Right lobe of liver (tissue), 4 donors: Measurements from ENCODE around the gene TSHZ3.

ENCODE experiments used
- POLR2A ChIP-seq: fragments of 450-650 bp; IDR thresholded peaks from one replicate; pipeline ENCODE4 v1.6.1; 2017; ENCODE audit warnings: antibody characterized with exemption, mild to moderate bottlenecking
- TF ChIP-seq, protein P1 (sequence below), 4 donors: fragments of 200-600 bp in 3 of 4; fragments of 450-650 bp in 1 of 4; IDR thresholded peaks; one replicate each; pipeline versions ENCODE4 v1.5.1 to v1.8.0; 2016 to 2022; ENCODE audit warnings: antibody characterized with exemption in 4 of 4, mild to moderate bottlenecking in 2 of 4
- donor health status: DM: no; HTN: no; CAD: no.
- donor health status: DM: no; HTN: no; CAD: no.
- donor health status: DM: no; HTN: yes; CAD: no.

DNA sequence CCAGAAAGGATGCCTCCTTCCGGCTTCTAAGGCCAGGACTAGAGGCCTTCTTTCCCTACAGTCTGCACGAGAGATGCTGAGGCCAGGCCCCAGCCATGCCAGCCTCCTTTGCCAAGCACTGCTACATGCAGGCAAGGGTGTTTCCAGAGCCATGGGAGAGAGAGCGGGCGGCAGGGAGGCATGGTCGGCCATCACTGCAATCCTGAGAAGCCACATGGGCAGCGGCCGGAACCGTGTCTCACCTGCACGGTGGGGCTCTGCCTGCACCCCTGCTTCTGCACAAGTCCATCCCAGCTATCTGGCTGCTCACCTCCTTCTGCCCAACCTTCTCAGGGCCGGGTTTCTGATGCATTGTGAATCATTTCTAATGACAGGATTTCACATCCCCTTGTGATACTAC, 35.1 kb downstream of the TSHZ3 start:
- TF ChIP-seq, protein P1, sequence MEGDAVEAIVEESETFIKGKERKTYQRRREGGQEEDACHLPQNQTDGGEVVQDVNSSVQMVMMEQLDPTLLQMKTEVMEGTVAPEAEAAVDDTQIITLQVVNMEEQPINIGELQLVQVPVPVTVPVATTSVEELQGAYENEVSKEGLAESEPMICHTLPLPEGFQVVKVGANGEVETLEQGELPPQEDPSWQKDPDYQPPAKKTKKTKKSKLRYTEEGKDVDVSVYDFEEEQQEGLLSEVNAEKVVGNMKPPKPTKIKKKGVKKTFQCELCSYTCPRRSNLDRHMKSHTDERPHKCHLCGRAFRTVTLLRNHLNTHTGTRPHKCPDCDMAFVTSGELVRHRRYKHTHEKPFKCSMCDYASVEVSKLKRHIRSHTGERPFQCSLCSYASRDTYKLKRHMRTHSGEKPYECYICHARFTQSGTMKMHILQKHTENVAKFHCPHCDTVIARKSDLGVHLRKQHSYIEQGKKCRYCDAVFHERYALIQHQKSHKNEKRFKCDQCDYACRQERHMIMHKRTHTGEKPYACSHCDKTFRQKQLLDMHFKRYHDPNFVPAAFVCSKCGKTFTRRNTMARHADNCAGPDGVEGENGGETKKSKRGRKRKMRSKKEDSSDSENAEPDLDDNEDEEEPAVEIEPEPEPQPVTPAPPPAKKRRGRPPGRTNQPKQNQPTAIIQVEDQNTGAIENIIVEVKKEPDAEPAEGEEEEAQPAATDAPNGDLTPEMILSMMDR (IDR thresholded peaks at IDR 0.05), result no peak
- no peak for TF ChIP-seq POLR2A
